NCI-H526 treated with DMSO at 0.1 percent for 48 hours (cell line): ENCODE measurements around the gene FLNB.
"Not testable (repeated sequence)": the region's sequence is repeated elsewhere in the genome, so short reads cannot be mapped to it uniquely, and the experiment has no call there.

Experiments used
- DNase-seq: peaks from one replicate; lab custom pipeline; 2025; lab: John Stamatoyannopoulos, UW

FLNB gene

GRCh38 chr3:58032186-58032585, 24.0 kb downstream of the FLNB start:
- no peak for DNase-seq

GRCh38 chr3:58034738-58035523, 26.7 kb downstream of the FLNB start:
- no peak for DNase-seq

GRCh38 chr3:58035524-58036255, 27.5 kb downstream of the FLNB start:
- no peak for DNase-seq

GRCh38 chr3:58036293-58037032, 28.2 kb downstream of the FLNB start:
- DNase-seq = no peak

- DNase-seq = no peak
These were observed 29.1 kb downstream of the FLNB start for GRCh38 chr3:58037141-58037910.

- DNase-seq = no peak
These were observed 30.6 kb downstream of the FLNB start for GRCh38 chr3:58038675-58039292.

GRCh38 chr3:58039601-58040000, 31.4 kb downstream of the FLNB start:
- DNase-seq = no peak

GRCh38 chr3:58041182-58041825, 33.1 kb downstream of the FLNB start:
- no peak for DNase-seq

- no peak for DNase-seq
These were observed 33.7 kb downstream of the FLNB start for GRCh38 chr3:58041826-58042324.

GRCh38 chr3:58042947-58043707, 34.9 kb downstream of the FLNB start:
- no peak for DNase-seq

- no peak for DNase-seq
These were observed 35.7 kb downstream of the FLNB start for GRCh38 chr3:58043933-58044332.

GRCh38 chr3:58044691-58045483, 36.7 kb downstream of the FLNB start:
- no peak for DNase-seq

- no peak for DNase-seq
These were observed 39.6 kb downstream of the FLNB start for GRCh38 chr3:58047826-58048225.

GRCh38 chr3:58048301-58048700, 40.1 kb downstream of the FLNB start:
- DNase-seq = no peak

GRCh38 chr3:58049143-58049785, 41.0 kb downstream of the FLNB start:
- no peak for DNase-seq

GRCh38 chr3:58051196-58051595, 43.0 kb downstream of the FLNB start:
- DNase-seq = no peak

GRCh38 chr3:58051658-58052261, 43.5 kb downstream of the FLNB start:
- DNase-seq = not testable (repeated sequence)
